HG03342 (cell line): ENCODE measurements around the gene NRG3.
"Not testable (repeated sequence)": the region's sequence is repeated elsewhere in the genome, so short reads cannot be mapped to it uniquely, and the experiment has no call there.

Experiments
- ATAC-seq: cut with Tn5 transposase; IDR thresholded peaks from one replicate; pipeline ENCODE4 v1.9.1; 2021; ENCODE audit warnings: mild to moderate bottlenecking, moderate library complexity; ENCODE audit not compliant: unreplicated experiment

NRG3 gene

GRCh38 chr10:82645221-82645620 is 770.2 kb downstream of the NRG3 start:
- ATAC-seq = no peak

- no peak for ATAC-seq
Observed at GRCh38 chr10:82653244-82654155, 778.5 kb downstream of the NRG3 start.

- ATAC-seq = no peak
Observed at GRCh38 chr10:82660205-82660604, 785.2 kb downstream of the NRG3 start.

DNA sequence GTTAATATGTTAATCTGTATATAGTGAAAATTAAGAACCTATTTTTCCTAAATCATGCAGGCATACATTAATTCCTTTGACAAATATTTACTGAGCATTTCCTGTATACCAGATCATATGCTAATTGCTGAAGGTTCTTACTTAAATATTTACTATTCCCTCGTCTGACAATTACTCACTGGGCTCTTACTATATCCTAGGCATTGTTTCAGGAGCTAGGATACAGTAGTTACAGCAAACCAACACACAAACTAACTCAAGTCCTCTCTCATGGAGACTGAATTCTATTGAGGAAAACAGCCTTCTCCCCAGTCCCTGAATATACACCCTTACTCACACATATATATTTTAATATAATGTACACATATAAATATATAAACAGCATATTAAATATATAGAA is 786.0 kb downstream of the NRG3 start:
- no peak for ATAC-seq

DNA sequence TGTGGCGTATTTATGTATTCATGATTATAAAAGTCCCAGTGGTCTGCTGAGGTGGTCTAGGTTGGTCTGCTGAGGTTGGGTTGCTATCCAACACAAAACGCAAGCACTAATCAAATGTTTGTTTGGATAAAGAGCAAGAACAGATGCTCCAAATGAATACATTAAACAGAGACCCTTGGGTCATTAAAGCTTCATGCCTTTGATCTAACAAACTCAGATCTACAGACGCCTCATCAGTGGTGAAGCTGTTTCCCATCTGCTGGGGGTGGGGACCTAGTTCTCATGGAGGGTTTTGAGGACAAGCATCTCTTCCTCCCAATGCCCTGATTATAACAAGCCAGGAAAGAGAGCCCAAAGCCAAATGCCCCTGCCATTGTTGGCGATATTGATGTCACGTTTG is 786.7 kb downstream of the NRG3 start:
- no peak for ATAC-seq

- no peak for ATAC-seq
Observed at GRCh38 chr10:82668221-82668895, 793.4 kb downstream of the NRG3 start.

GRCh38 chr10:82674036-82674435 is 799.0 kb downstream of the NRG3 start:
- no peak for ATAC-seq

DNA sequence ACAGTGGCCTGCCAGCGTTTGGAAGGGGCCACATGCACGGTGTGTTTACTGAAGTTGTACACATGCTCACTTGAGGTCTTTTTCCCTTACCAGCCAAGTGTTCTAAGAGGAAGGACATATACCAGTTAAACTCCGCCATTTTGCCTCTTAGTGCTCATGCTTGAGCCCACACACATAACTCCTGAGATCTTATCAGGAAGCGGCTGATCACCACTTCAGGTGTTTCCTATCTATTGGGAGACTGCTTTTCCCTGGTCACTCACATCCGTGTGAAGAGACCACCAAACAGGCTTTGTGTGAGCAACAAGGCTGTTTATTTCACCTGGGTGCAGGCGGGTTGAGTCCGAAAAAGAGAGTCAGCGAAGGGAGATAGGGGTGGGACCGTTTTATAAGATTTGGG is 802.9 kb downstream of the NRG3 start:
- not testable (repeated sequence) for ATAC-seq

DNA sequence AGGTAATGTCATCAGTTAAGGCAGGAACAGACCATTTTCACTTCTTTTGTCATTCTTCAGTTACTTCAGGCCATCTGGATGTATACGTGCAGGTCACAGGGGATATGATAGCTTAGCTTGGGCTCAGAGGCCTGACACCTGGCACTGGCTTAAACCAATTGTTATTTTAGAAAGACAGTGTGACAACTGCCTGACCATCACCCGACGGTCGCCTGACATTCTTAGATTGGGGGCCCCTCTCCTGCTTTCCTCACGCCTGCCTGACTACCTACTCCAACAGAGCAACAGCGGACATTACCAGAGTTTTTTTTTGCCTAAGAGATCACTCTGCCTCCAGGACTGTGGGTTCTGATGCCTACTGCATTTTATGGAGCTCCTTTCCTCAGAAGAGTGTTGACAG is 803.5 kb downstream of the NRG3 start:
- ATAC-seq = not testable (repeated sequence)

GRCh38 chr10:82680608-82681007 is 805.6 kb downstream of the NRG3 start:
- ATAC-seq = no peak

DNA sequence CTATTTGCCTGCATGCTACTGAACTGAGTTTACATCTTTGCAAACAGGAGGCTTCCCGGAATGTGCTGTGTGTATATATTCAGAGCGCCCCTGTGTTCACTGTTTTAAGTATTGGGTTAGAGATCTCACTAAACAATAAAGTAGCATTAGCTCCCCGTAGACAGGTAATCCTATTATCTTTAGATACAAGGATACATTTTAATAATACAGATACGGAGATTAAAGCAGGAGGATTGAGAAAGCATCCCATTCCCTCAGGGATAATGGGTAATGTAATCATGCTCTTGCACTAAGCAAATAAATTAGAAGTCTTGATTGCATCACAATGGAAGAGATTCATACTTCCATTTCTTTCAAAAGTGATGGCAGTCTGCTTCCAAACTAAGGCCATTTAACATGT is 809.0 kb downstream of the NRG3 start:
- no peak for ATAC-seq

DNA sequence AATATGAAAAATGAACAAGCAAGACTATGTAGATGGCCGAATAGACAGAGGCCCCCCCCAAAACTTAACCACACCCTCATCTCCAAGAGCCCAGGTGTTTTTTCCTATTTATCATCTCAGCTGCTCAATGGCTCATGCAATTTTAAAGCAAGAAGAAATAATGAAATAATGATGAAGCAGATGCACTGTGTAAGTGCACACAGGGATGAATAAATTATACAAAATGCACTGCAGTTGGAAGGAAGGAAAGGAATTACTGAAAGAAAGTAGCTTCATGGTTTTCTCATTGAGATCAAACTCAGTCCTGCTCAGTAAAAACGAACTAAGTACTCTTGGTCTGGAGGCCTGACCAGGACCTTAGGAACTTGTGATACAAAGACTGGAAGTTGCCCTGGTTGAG is 810.1 kb downstream of the NRG3 start:
- ATAC-seq = no peak

DNA sequence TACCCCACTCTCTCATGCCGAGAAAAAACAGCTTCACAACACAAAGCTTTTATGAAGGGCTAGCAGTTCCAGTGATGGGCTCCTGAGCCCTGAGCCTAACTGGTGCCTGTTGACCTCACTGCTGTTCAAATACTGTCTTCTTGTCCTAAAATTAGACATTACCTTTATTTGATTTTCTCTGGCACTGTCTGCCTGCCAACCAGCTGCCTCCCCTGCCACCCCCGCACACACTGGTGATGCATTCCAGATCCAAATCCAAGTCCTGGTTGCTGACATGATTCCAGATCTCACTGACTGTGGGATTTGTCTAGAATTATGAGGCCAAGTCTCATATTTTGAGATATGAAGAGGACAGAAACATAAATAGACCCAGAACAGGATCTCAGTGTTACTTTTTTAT is 816.2 kb downstream of the NRG3 start:
- no peak for ATAC-seq

DNA sequence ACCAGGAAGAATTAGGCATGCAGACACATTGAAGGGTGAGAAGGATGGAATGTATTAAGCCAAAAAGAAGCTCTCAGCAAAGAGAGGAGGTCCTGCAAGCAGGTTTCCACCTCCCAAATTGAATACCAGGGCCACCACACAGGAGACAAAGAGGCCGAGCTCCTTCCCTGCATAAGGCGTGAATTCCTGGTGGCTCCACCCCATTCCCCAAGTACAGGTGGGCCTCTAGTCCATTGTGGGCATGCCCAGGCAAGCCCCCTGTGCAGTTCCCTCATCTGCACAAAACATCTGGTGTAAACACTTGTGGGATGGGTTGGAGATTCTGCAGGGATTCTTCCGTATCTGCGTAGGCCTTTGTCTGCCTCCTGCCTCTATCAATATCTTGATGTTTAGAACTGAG is 817.5 kb downstream of the NRG3 start:
- ATAC-seq = no peak

- ATAC-seq = no peak
Observed at GRCh38 chr10:82721831-82722230, 846.8 kb downstream of the NRG3 start.

- ATAC-seq = no peak
Observed at GRCh38 chr10:82722273-82722672, 847.3 kb downstream of the NRG3 start.

- no peak for ATAC-seq
Observed at GRCh38 chr10:82736305-82736704, 861.3 kb downstream of the NRG3 start.

GRCh38 chr10:82737549-82737948 is 862.6 kb downstream of the NRG3 start:
- ATAC-seq = no peak

DNA sequence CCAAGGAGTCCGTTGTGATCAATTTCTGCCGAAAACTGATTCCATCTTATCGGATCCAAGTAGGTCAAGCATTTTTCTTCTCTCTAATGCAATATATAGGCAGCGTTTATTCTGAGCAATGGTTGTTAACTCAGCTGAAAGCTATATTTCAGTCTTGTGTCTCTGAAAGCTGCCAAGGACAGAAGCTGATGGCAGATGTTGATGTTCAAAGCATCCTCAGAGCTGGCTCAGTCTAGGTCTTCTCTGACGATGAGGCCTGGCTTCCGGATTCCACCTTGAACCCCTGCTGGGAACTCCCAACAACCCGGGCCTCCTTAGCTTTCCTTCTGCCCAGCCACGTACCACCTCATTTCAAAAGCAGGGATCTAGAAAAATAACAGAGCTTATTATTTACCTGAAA is 863.6 kb downstream of the NRG3 start:
- ATAC-seq = no peak

DNA sequence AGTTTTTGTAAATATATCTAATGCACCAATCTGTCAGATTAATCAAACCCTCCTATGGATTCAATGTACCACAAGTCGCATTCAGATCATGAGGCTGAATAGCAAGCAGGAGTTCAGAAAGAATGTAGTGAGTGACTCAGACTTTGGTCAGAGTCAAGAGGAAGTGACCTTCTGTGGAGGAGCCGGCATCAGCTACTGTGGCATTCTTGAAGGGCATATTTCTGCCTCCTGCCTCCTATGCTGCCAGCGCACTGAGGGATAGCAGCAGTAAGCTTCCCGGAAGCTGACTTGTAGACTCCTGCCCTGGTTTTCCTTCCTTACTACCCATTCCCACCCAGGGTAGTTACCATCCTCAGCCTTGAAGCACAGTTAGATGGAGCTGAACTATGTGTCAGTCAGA is 867.5 kb downstream of the NRG3 start:
- no peak for ATAC-seq

DNA sequence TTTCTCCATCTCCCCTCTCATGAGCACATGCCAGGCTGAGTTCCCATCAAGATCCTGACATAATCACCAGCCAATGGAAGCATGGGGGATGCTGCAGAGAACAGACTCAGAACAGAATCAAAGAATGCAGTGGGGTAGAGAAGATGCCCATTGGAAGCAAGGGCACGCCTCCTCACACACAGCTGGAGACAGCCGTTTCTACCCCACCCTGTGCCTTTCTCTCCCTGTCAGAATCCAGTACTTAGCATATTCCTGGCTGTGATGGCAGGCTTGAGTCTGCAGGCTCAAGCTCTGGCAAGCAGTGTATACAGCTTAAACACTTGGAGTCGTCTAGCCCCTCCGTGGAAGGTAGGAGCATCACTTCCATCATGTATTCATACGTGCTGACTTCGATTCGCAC is 867.9 kb downstream of the NRG3 start:
- no peak for ATAC-seq

GRCh38 chr10:82750538-82750937 is 875.5 kb downstream of the NRG3 start:
- no peak for ATAC-seq
